BE2C (cell line): ENCODE results near the gene TBC1D17. TPM values are rescaled to one million over a fixed set of nuclear protein-coding genes. Genes with fewer than 3 reads are reported as not detected.

Source experiments
- DNase-seq: peaks from one replicate; pipeline ENCODE4 v3.0.0-alpha.2; 2020
- H3K27me3 ChIP-seq: fragments of 250-450 bp; sonication (Bioruptor Pico); 2 replicates; pipeline ENCODE4 v1.5.1; 2020; ENCODE audit warnings: mild to moderate bottlenecking
- H3K36me3 ChIP-seq: fragments of 250-450 bp; sonication (Bioruptor Pico); 2 replicates; pipeline ENCODE4 v1.5.1; 2020; ENCODE audit warnings: mild to moderate bottlenecking
- H3K4me1 ChIP-seq: fragments of 250-450 bp; sonication (Bioruptor Pico); 2 replicates; pipeline ENCODE4 v1.5.1; 2020
- H3K4me3 ChIP-seq: 2 replicates; pipeline ENCODE4 v1.5.1; 2011; ENCODE audit warnings: low read depth, low read length
- H3K9me3 ChIP-seq: fragments of 250-450 bp; sonication (Bioruptor Pico); 2 replicates; pipeline ENCODE4 v1.5.1; 2020
- polyA plus RNA-seq: library from polyadenylated mRNA; unstranded; fragments of >200 nt; gene quantifications from one replicate; pipeline ENCODE4 v1.2.1, GENCODE V29; 2012; ENCODE audit warnings: low read depth, missing spikeins; ENCODE audit not compliant: insufficient read length, insufficient read depth
- TF ChIP-seq, protein P1 (sequence below): IDR thresholded peaks from 2 replicates; pipeline ENCODE4 v1.5.1; 2012; ENCODE audit warnings: mild to moderate bottlenecking, low read depth, low read length

Gene TBC1D17
- 39.4 TPM for polyA plus RNA-seq

DNA sequence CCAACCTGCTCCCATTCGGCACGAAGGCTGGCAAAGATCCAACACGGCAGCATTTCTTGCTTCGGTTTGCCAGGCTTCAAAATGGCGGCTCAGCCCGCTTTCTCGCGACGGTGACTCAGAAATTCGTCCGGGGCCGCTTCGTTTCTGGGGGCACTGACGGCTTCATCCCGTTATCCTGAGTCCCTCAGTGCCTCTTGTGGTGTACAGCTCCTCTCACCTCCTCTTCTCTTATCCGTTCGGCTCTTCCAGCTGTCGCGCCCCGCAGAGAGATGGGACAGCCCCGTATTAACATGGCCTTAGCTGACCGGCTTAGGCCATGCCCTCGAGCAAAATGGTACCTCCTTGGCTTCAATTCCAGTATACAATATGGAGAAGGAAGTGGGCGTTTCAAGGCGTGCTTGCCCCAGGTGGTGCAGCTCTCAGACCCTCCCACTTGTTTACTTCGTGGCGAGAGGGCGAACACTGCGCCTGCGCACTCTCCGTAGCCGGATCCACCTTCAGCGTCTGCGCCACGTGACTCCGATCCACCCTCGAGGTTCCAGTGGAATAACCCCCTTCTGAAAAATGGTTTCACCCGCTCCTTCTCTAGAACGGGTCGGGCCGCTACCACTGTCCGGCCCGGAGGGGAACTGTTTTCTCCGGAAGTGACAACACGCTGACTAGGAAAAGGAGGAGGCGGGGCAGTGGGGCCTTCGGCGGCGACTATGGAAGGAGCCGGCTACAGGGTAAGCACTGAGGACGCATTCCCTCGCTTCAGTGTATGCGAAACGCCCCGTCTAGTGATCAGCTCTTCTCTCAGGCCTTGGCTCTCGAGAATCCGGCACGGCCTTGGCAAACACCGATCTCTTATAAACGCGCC lies at the start of gene TBC1D17, which contains the start of gene AKT1S1:
Gene TBC1D17, plus strand, starts transcription at position 683 of the 859 bp plus-strand sequence. Its CDS starts 22 bp downstream, at position 705.
Gene AKT1S1, minus strand, starts transcription at position 336 of the 859 bp plus-strand sequence. CDS start 4,060 bp downstream, outside the sequence.
- Histone ChIP-seq H3K4me3 (peak within 1 kb of the TSS; percentile 94), H3K9me3 (no peaks in the 10 kb centered on the region), H3K27me3 (no peaks in the 10 kb centered on the region), H3K36me3 (peaks cover 6% of the 10 kb centered on the region; the same call in 1 of the 2 replicates), H3K4me1 (no peaks in the 10 kb centered on the region)
- DNase-seq, result peak; percentile 98
- TF ChIP-seq, protein P1, sequence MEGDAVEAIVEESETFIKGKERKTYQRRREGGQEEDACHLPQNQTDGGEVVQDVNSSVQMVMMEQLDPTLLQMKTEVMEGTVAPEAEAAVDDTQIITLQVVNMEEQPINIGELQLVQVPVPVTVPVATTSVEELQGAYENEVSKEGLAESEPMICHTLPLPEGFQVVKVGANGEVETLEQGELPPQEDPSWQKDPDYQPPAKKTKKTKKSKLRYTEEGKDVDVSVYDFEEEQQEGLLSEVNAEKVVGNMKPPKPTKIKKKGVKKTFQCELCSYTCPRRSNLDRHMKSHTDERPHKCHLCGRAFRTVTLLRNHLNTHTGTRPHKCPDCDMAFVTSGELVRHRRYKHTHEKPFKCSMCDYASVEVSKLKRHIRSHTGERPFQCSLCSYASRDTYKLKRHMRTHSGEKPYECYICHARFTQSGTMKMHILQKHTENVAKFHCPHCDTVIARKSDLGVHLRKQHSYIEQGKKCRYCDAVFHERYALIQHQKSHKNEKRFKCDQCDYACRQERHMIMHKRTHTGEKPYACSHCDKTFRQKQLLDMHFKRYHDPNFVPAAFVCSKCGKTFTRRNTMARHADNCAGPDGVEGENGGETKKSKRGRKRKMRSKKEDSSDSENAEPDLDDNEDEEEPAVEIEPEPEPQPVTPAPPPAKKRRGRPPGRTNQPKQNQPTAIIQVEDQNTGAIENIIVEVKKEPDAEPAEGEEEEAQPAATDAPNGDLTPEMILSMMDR, result no peak

DNA sequence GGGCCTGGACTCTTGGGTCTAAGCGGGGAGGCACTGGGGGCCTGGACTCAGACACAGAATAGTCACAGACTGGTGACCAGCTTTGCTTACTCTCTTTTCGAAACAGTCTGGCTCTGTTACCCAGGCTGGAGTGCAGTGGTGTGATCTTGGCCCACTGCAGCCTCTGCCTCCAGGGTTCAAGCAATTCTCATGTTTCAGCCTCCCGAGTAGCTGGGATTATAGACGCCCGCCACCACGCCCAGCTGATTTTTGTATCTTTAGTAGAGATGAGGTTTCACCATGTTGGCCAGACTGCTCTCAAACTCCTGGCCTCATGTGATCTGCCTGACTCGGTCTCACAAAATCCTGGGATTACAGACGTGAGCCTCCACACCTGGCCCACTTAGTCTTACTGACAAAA lies 48.3 kb upstream of the TBC1D17 start:
- H3K9me3 ChIP-seq, result no peaks in the 10 kb centered on the region; the same call in 1 of the 2 replicates
- H3K4me3 ChIP-seq, result no peak overlapping the region
- no peaks in the 10 kb centered on the region for H3K4me1 ChIP-seq
- TF ChIP-seq, protein P1, result no peak
- DNase-seq, result no peak
- H3K27me3 ChIP-seq, result no peaks in the 10 kb centered on the region
- H3K36me3 ChIP-seq, result peaks cover 38% of the 10 kb centered on the region

DNA sequence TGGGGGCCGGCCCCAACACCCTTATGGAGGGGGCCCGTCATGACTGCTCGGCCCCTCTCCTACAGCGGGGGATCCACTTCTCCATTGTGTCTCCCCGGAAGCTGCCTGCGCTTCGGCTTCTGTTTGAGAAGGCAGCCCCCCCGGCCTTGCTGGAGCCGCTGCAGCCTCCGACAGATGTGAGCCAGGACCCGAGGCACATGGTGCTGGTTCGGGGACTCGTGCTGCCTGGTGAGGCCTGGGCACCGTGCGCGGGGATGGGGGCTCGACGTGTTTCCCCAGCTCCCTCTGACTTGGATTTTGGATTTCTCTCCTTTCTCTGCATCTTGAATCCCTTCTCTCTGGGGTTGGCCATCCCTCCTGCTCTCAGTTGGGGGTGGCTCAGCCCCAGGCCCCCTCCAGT lies 47.8 kb upstream of the TBC1D17 start:
- H3K4me3 ChIP-seq, result no peak overlapping the region
- H3K4me1 ChIP-seq, result no peaks in the 10 kb centered on the region
- no peak for DNase-seq
- no peaks in the 10 kb centered on the region for H3K27me3 ChIP-seq
- no peaks in the 10 kb centered on the region; the same call in 1 of the 2 replicates for H3K9me3 ChIP-seq
- H3K36me3 ChIP-seq, result peaks cover 39% of the 10 kb centered on the region
- TF ChIP-seq, protein P1, result no peak

DNA sequence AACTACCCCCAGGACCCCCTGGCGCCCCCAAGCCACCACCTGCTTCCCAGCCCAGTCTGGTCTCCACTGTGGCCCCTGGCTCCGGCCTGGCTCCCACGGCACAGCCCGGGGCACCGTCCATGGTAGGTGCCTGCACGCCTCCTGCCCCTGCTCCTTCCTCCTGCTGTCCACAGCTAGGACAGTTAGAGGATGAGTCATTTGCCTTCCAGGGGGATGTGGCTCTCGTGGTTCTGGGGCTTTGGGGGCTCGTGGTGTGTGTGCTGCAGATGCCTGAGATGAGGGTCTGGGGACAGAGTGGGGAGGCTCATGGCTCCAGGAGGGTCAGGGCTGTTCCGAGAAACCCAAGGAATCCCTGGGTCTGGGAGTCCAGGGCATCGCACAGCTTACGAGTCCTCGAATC lies 46.7 kb upstream of the TBC1D17 start:
- Histone ChIP-seq H3K36me3 (peaks cover 46% of the 10 kb centered on the region), H3K27me3 (no peaks in the 10 kb centered on the region), H3K4me1 (no peaks in the 10 kb centered on the region), H3K9me3 (no peaks in the 10 kb centered on the region; the same call in 1 of the 2 replicates), H3K4me3 (no peak overlapping the region)
- TF ChIP-seq, protein P1, result no peak
- no peak for DNase-seq

DNA sequence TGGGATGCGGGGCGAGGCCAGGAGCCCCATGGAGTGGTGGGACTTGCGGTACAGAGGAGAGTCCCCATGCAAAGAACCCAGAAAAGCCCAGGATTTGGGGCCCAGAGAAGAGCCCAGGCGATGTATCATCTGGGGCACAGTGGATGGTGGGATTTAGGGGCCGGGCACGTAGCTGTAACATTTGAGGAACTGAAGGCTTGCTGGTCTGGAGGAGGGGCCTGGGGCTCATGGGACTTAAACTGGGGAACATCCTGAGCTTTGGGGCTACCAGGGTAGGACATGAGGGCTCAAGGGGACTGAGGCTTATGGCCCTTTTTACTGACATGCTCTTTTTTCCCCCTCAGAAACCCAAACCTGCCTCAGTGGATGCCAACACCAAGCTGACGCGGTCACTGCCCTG lies 45.9 kb upstream of the TBC1D17 start:
- Histone ChIP-seq H3K27me3 (no peaks in the 10 kb centered on the region), H3K9me3 (no peaks in the 10 kb centered on the region; the same call in 1 of the 2 replicates), H3K4me3 (no peak overlapping the region), H3K36me3 (peaks cover 52% of the 10 kb centered on the region), H3K4me1 (no peaks in the 10 kb centered on the region)
- DNase-seq, result no peak
- TF ChIP-seq, protein P1, result no peak

DNA sequence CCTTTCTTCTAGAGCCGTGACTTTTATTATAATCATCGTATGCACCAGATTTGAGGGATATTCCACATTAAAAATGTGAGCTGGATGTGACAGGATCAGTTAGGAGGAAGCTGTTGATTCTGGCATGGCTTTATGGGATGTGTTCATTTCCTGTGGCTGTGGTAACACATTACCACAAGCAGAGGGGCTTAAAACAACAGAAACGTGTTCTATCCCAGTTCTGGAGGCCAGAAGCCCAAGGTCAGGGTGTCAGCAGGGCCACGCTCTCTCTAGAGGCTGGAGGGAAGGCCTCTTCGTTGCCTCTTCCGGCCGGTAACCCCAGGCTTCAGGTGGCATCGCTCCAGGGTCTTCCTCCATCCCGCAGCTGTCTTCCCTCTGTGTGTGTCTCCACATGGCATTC lies 44.9 kb upstream of the TBC1D17 start:
- Histone ChIP-seq H3K4me3 (no peak overlapping the region), H3K9me3 (no peaks in the 10 kb centered on the region; the same call in 1 of the 2 replicates), H3K4me1 (no peaks in the 10 kb centered on the region), H3K36me3 (peaks cover 57% of the 10 kb centered on the region), H3K27me3 (no peaks in the 10 kb centered on the region)
- no peak for DNase-seq
- TF ChIP-seq, protein P1, result no peak
